Fibroblast of the conjunctiva (primary cell): Measurements from ENCODE around the gene DAPK1.
A peak's percentile ranks its signal among the peaks of the same experiment; 100 is the strongest.

Source experiments
- DNase-seq: peaks from one replicate; pipeline ENCODE4 v3.0.0-alpha.2; 2010; ENCODE audit warnings: low read depth

DAPK1 gene

GRCh38 chr9:87613265-87614111 is 115.8 kb downstream of the DAPK1 start:
- no peak for DNase-seq

GRCh38 chr9:87614397-87614796 is 116.7 kb downstream of the DAPK1 start:
- DNase-seq = no peak

GRCh38 chr9:87615136-87615535 is 117.5 kb downstream of the DAPK1 start:
- DNase-seq = no peak

GRCh38 chr9:87615547-87616148 is 118.0 kb downstream of the DAPK1 start:
- DNase-seq = no peak

- DNase-seq = no peak
Observed at GRCh38 chr9:87618226-87618625, 120.6 kb downstream of the DAPK1 start.

- no peak for DNase-seq
Observed at GRCh38 chr9:87618931-87619330, 121.3 kb downstream of the DAPK1 start.

- DNase-seq = no peak
Observed at GRCh38 chr9:87619346-87619745, 121.7 kb downstream of the DAPK1 start.

- DNase-seq = no peak
Observed at GRCh38 chr9:87620731-87621322, 123.2 kb downstream of the DAPK1 start.

GRCh38 chr9:87622098-87622497 is 124.4 kb downstream of the DAPK1 start:
- DNase-seq = no peak

- no peak for DNase-seq
Observed at GRCh38 chr9:87622923-87623322, 125.3 kb downstream of the DAPK1 start.

GRCh38 chr9:87628346-87628745 is 130.7 kb downstream of the DAPK1 start:
- DNase-seq = no peak

GRCh38 chr9:87629104-87629503 is 131.4 kb downstream of the DAPK1 start:
- DNase-seq = no peak

GRCh38 chr9:87630266-87630665 is 132.6 kb downstream of the DAPK1 start:
- no peak for DNase-seq

GRCh38 chr9:87630846-87631245 is 133.2 kb downstream of the DAPK1 start:
- no peak for DNase-seq

- DNase-seq = no peak
Observed at GRCh38 chr9:87635656-87636501, 138.2 kb downstream of the DAPK1 start.

- no peak for DNase-seq
Observed at GRCh38 chr9:87638292-87638691, 140.6 kb downstream of the DAPK1 start.

- DNase-seq = no peak
Observed at GRCh38 chr9:87639949-87640348, 142.3 kb downstream of the DAPK1 start.

- peak; percentile 65 for DNase-seq
Observed at GRCh38 chr9:87640385-87640795, 142.7 kb downstream of the DAPK1 start.

- DNase-seq = no peak
Observed at GRCh38 chr9:87641067-87641466, 143.4 kb downstream of the DAPK1 start.

- no peak for DNase-seq
Observed at GRCh38 chr9:87642330-87643106, 144.9 kb downstream of the DAPK1 start.

- DNase-seq = no peak
Observed at GRCh38 chr9:87643107-87643650, 145.5 kb downstream of the DAPK1 start.
